HepG2 (cell line): ENCODE measurements around the gene CD79A. TPM values are rescaled to one million over a fixed set of nuclear protein-coding genes. Genes with fewer than 3 reads are reported as not detected.

Source experiments
- ATAC-seq: fragments of 200-7000 bp; cut with Tn5 transposase; 3 replicates; pipeline ENCODE4 v1.9.1; 2020; ENCODE audit warnings: mild to moderate bottlenecking, moderate library complexity
- BruUV-seq: library from RNA; stranded (reverse); fragments of 400-500 nt; replicated peaks from 2 replicates; lab custom pipeline; 2021; lab: Mats Ljungman, UMichigan
- CTCF ChIA-PET: fragments of 300-600 bp; formaldehyde crosslinking; extraction: SDS; loops from one replicate; lab custom pipeline; 2021; ENCODE audit warnings: low total read pairs, inconsistent platforms, low intra/inter-chr PET ratio; lab: Yijun Ruan, JAX
- POLR2A ChIA-PET: fragments of 350-600 bp; sonication (Branson Sonifier 250); formaldehyde crosslinking; loops from one replicate; lab custom pipeline; 2020; ENCODE audit warnings: antibody characterized with exemption, inconsistent platforms; lab: Yijun Ruan, JAX
- DNase-seq: peaks from one replicate; pipeline ENCODE4 v3.0.0-alpha.2; 2015; ENCODE audit warnings: low spot score
- FAIRE-seq: peaks from 3 replicates; lab custom pipeline; 2011; peaks lifted over from hg19 to GRCh38; lab: Jason Lieb, UNC
- H2AFZ ChIP-seq: one replicate; pipeline ENCODE4 v1.6.1; 2011; ENCODE audit warnings: low read length, inconsistent platforms
- H3K27ac ChIP-seq: fragments of 300-600 bp; 3 replicates; pipeline ENCODE4 v1.8.0; 2011; ENCODE audit warnings: mixed run types, mild to moderate bottlenecking, mixed read lengths, low read length, inconsistent platforms; ENCODE audit not compliant: insufficient read depth; ENCODE audit errors: extremely low read length
- H3K27me3 ChIP-seq, 2 experiments: fragments of 200-600 bp in 1 of 2; 2 replicates in 1 of 2; 3 replicates in 1 of 2; pipeline versions ENCODE4 v1.6.0 to v1.8.0; 2011; ENCODE audit warnings: low read length in 2 of 2, mild to moderate bottlenecking in 2 of 2, moderate library complexity in 2 of 2, inconsistent platforms in 1 of 2; ENCODE audit not compliant: insufficient read depth in 2 of 2, control insufficient read depth in 1 of 2
- H3K36me3 ChIP-seq, 2 experiments: fragments of 200-600 bp in 1 of 2; replicated peaks in 1 of 2; 2 replicates in 1 of 2; 3 replicates in 1 of 2; pipeline versions ENCODE4 v1.5.1 to v1.8.0; 2011; ENCODE audit warnings: low read length in 2 of 2, inconsistent platforms in 1 of 2; ENCODE audit not compliant: insufficient read depth in 2 of 2, control insufficient read depth in 1 of 2
- H3K4me1 ChIP-seq: 2 replicates; pipeline ENCODE4 v1.5.1; 2012; ENCODE audit warnings: low read length, inconsistent platforms; ENCODE audit not compliant: insufficient read depth
- H3K4me2 ChIP-seq: 2 replicates; pipeline ENCODE4 v1.6.0; 2011; ENCODE audit warnings: low read depth, low read length, inconsistent platforms
- H3K4me3 ChIP-seq, 3 experiments: fragments of 200-600 bp in 1 of 3; sonication (generic), shearing (Covaris generic) in 1 of 3; replicated peaks in 1 of 3; 2 replicates each; pipeline ENCODE4 v1.5.1; 2011 to 2016; ENCODE audit warnings: low read length in 3 of 3, inconsistent platforms in 2 of 3, low read depth in 2 of 3, mild to moderate bottlenecking in 2 of 3, control low read depth in 1 of 3, mixed read lengths in 1 of 3; ENCODE audit not compliant: insufficient read depth in 1 of 3
- H3K79me2 ChIP-seq: one replicate; pipeline ENCODE4 v1.6.1; 2011; ENCODE audit warnings: low read length, inconsistent platforms; ENCODE audit not compliant: insufficient read depth
- H3K9ac ChIP-seq: 2 replicates; pipeline ENCODE4 v1.6.0; 2011; ENCODE audit warnings: mild to moderate bottlenecking, low read depth, low read length, inconsistent platforms; ENCODE audit not compliant: insufficient read depth
- H3K9me3 ChIP-seq: 2 replicates; pipeline ENCODE4 v1.5.1; 2012; ENCODE audit warnings: mild to moderate bottlenecking, low read length
- H4K20me1 ChIP-seq: 2 replicates; pipeline ENCODE4 v1.6.0; 2011; ENCODE audit warnings: inconsistent platforms, mild to moderate bottlenecking, low read length, moderate library complexity; ENCODE audit not compliant: insufficient read depth
- NR2F2 ChIP-seq: IDR thresholded peaks from 2 replicates; pipeline ENCODE4 v1.6.1; 2012; ENCODE audit warnings: low read depth, inconsistent platforms, borderline replicate concordance
- ZBTB39 ChIP-seq: sonication (generic); formaldehyde crosslinking; IDR thresholded peaks from 2 replicates; pipeline ENCODE4 v1.5.0; 2020; ENCODE audit warnings: missing genetic modification reagents
- ZNF552 ChIP-seq: sonication (generic); formaldehyde crosslinking; IDR thresholded peaks from 2 replicates; pipeline ENCODE4 v1.9.0; 2022; ENCODE audit warnings: missing genetic modification reagents, mild to moderate bottlenecking, borderline replicate concordance
- ZNF562 ChIP-seq: sonication (generic); formaldehyde crosslinking; IDR thresholded peaks from 2 replicates; pipeline ENCODE4 v1.8.0; 2022; ENCODE audit warnings: missing genetic modification reagents, borderline replicate concordance
- WGBS: methylation state at CpG from one replicate; pipeline ENCODE4 v1.1.6; 2017; ENCODE audit warnings: low lambda C conversion rate; 5-methylcytosine and 5-hydroxymethylcytosine counted together
- in situ Hi-C: cut with HindIII; loops from 2 replicates; pipeline ENCODE4 v1.10.0; 2017; ENCODE audit warnings: low pct_unique_long_range_greater_than_20kb; ENCODE audit not compliant: extremely low pct_ligation_motif_present
- intact Hi-C: fragments of 100-400 bp; cut with micrococcal nuclease; formaldehyde crosslinking; loops from one replicate; pipeline ENCODE4 v1.10.0; 2022; ENCODE audit not compliant: unreplicated experiment
- polyA plus RNA-seq, 8 experiments: library from polyadenylated mRNA; depleted of rRNA in 3 of 8; stranded (reverse) in 7 of 8; unstranded in 1 of 8; fragments of >200 nt; fragmentation: Illumina TruSeq in 4 of 8; extraction: Trizol in 4 of 8; gene quantifications; 2 replicates each; pipeline versions ENCODE4 v1.2.1 to v1.2.3, GENCODE V29; 2011 to 2016; ENCODE audit warnings: low read depth in 4 of 8, missing spikeins in 1 of 8, mixed read lengths in 1 of 8; ENCODE audit not compliant: insufficient read depth in 1 of 8
- total RNA-seq, 5 experiments: library from RNA; depleted of rRNA; stranded (reverse); fragments of >200 nt; fragmentation: Illumina TruSeq; extraction: Trizol; gene quantifications; 2 replicates each; pipeline ENCODE4 v1.2.3, GENCODE V29; 2016; ENCODE audit warnings: low read depth in 1 of 5
- TF ChIP-seq, protein P1 (sequence below): sonication (generic); formaldehyde crosslinking; IDR thresholded peaks from 2 replicates; pipeline ENCODE4 v1.4.0; 2020; ENCODE audit warnings: missing genetic modification reagents, borderline replicate concordance

CD79A gene
- total and polyA plus RNA-seq, 2 of the 13 experiments (the other 11 are each of a cell fraction or from before 2014, with no cell fraction given) = 0.24 to 0.33 TPM

DNA sequence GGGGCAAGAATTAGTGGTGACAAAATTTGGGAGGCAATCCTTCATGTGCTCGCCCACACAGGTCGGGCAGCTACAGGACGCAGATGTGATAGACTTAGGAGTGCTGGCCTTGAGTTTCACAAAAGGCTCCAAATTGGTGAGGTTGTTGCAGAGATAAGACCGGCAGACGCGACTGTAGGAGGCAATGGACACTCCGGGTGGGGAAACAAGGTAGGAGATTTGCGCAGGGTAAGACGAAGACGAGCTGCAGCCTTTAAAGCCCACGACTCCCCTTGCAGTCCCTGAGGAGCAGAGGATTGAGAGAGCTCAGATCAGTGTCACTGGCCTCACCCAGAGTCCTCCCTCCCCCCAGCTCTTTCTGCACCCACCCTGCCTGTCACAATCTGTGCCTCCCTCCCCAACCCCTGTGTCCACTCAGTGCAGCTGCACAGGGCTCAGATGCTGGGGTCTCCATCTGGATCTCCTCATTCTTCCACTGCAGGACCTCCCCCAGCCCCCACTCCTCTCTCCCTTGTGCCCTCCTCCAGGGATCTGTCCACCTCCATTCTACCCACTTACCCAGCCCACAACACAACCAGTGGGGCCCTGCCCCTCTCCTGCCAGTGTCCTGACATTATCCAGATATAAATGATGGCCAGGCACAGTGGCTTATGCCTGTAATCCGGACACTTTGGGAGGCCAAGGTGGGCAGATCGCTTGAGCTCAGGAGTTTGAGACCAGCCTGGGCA is 38.9 kb upstream of the CD79A start:
- intact Hi-C loops = no loop called here
- WGBS = 14% methylated on average over 11 of the region's 13 CpGs
- TF ChIP-seq ZBTB39 (no peak), ZNF552 (CRISPR knock-in tag) (no peak), NR2F2 (no peak), ZNF562 (CRISPR knock-in tag) (no peak)
- TF ChIP-seq, protein P1, sequence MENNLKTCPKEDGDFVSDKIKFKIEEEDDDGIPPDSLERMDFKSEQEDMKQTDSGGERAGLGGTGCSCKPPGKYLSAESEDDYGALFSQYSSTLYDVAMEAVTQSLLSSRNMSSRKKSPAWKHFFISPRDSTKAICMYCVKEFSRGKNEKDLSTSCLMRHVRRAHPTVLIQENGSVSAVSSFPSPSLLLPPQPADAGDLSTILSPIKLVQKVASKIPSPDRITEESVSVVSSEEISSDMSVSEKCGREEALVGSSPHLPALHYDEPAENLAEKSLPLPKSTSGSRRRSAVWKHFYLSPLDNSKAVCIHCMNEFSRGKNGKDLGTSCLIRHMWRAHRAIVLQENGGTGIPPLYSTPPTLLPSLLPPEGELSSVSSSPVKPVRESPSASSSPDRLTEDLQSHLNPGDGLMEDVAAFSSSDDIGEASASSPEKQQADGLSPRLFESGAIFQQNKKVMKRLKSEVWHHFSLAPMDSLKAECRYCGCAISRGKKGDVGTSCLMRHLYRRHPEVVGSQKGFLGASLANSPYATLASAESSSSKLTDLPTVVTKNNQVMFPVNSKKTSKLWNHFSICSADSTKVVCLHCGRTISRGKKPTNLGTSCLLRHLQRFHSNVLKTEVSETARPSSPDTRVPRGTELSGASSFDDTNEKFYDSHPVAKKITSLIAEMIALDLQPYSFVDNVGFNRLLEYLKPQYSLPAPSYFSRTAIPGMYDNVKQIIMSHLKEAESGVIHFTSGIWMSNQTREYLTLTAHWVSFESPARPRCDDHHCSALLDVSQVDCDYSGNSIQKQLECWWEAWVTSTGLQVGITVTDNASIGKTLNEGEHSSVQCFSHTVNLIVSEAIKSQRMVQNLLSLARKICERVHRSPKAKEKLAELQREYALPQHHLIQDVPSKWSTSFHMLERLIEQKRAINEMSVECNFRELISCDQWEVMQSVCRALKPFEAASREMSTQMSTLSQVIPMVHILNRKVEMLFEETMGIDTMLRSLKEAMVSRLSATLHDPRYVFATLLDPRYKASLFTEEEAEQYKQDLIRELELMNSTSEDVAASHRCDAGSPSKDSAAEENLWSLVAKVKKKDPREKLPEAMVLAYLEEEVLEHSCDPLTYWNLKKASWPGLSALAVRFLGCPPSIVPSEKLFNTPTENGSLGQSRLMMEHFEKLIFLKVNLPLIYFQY = no peak
- TF ChIP-seq, all 625 proteins: peak for 0
- ATAC-seq = no peak
- no peaks in the 10 kb centered on the region for H3K9me3 ChIP-seq
- peaks cover 11% of the 10 kb centered on the region for H3K4me1 ChIP-seq
- H3K27me3 ChIP-seq = peaks cover 4 to 33% of the 10 kb centered on the region in 2 experiments; a peak in 4 of 5 replicates
- no peak for DNase-seq
- H3K36me3 ChIP-seq = no peaks in the 10 kb centered on the region
- H3K4me2 ChIP-seq = no peak overlapping the region
- in situ Hi-C loops = no loop called here
- BruUV-seq = no TSS peak
- H4K20me1 ChIP-seq = no peaks in the 10 kb centered on the region
- H3K4me3 ChIP-seq = no peak overlapping the region
- ChIA-PET POLR2A (no interaction called here), CTCF (no interaction called here)
- H3K79me2 ChIP-seq = no peaks in the 10 kb centered on the region
- no peak overlapping the region for H3K27ac ChIP-seq
- H2AFZ ChIP-seq = no peak overlapping the region
- FAIRE-seq = no peak
- H3K9ac ChIP-seq = no peak overlapping the region
